SH-SY5Y (cell line): ENCODE data around the gene ARPC1A.

Source experiments
- GATA2 ChIP-seq: IDR thresholded peaks from 2 replicates; pipeline ENCODE4 v1.6.1; 2011; ENCODE audit warnings: mild to moderate bottlenecking, low read depth, low read length
- GATA3 ChIP-seq: IDR thresholded peaks from 2 replicates; pipeline ENCODE4 v1.6.1; 2011; ENCODE audit warnings: low read depth, mild to moderate bottlenecking, low read length, moderate library complexity

DNA sequence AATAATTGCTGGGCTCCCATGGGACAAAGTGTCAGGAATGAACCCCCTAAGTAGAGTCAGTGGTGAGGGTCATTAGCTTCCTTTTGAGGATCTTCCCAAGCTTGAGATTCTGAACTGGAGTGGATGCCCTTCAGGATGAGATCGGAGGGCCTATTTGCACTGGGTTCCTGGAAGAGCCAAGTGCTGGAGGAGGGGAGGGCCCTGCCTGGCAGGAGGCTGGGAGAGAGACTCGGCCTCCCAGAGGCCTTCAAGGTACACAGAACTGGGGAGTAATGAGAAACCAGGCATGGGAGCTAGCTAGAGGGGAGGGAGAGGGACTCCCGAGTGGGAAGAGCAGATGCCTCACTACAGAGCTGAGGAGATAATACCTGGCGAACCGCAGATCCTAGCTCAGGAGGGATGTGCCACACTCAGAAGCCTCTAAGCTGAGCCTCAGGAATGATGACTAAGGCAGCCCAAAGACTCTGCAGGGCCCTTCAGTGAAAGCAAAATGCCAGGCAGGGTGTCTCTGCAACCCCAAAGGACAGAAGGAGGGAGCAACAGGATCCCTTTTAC lies 73.3 kb downstream of the ARPC1A start:
- TF ChIP-seq GATA3, result no peak
- TF ChIP-seq GATA2, result no peak
